HG03108 (cell line): ENCODE results near the gene MPPED1.

Source experiments
- ATAC-seq: cut with Tn5 transposase; IDR thresholded peaks from one replicate; pipeline ENCODE4 v1.9.1; 2021; ENCODE audit warnings: moderate library complexity; ENCODE audit not compliant: unreplicated experiment

MPPED1 gene

GRCh38 chr22:43474161-43475101, 62.6 kb downstream of the MPPED1 start:
- no peak for ATAC-seq

- no peak for ATAC-seq
Observed at GRCh38 chr22:43475549-43476076, 63.8 kb downstream of the MPPED1 start.

- ATAC-seq = no peak
Observed at GRCh38 chr22:43476341-43476740, 64.5 kb downstream of the MPPED1 start.

- no peak for ATAC-seq
Observed at GRCh38 chr22:43476751-43477725, 65.2 kb downstream of the MPPED1 start.

GRCh38 chr22:43477966-43478365, 66.2 kb downstream of the MPPED1 start:
- no peak for ATAC-seq

- no peak for ATAC-seq
Observed at GRCh38 chr22:43478621-43479300, 66.9 kb downstream of the MPPED1 start.

- ATAC-seq = no peak
Observed at GRCh38 chr22:43479301-43479950, 67.6 kb downstream of the MPPED1 start.

GRCh38 chr22:43479962-43480361, 68.1 kb downstream of the MPPED1 start:
- no peak for ATAC-seq

GRCh38 chr22:43481568-43482317, 69.9 kb downstream of the MPPED1 start:
- no peak for ATAC-seq

GRCh38 chr22:43482318-43482625, 70.5 kb downstream of the MPPED1 start:
- ATAC-seq = no peak

GRCh38 chr22:43483266-43483665, 71.5 kb downstream of the MPPED1 start:
- no peak for ATAC-seq

GRCh38 chr22:43483669-43484068, 71.9 kb downstream of the MPPED1 start:
- no peak for ATAC-seq

- ATAC-seq = no peak
Observed at GRCh38 chr22:43484227-43484626, 72.4 kb downstream of the MPPED1 start.

GRCh38 chr22:43485502-43486089, 73.8 kb downstream of the MPPED1 start:
- ATAC-seq = no peak

- ATAC-seq = no peak
Observed at GRCh38 chr22:43487311-43488030, 75.7 kb downstream of the MPPED1 start.

GRCh38 chr22:43488031-43488866, 76.4 kb downstream of the MPPED1 start:
- no peak for ATAC-seq

- ATAC-seq = no peak
Observed at GRCh38 chr22:43488937-43489336, 77.1 kb downstream of the MPPED1 start.

- ATAC-seq = no peak
Observed at GRCh38 chr22:43490311-43490710, 78.5 kb downstream of the MPPED1 start.
